IPS-18c (cell line): Measurements from ENCODE around the gene RCBTB2.

Experiments
- H3K4me3 ChIP-seq: 2 replicates; pipeline ENCODE4 v1.7.0; 2013; ENCODE audit warnings: low read depth, mild to moderate bottlenecking, low read length, moderate library complexity; ENCODE audit not compliant: insufficient read depth
- H3K9me3 ChIP-seq: one replicate; pipeline ENCODE4 v1.6.1; 2013; ENCODE audit warnings: mild to moderate bottlenecking, low read length, moderate library complexity; ENCODE audit not compliant: control insufficient read depth, insufficient read depth

RCBTB2 gene

DNA sequence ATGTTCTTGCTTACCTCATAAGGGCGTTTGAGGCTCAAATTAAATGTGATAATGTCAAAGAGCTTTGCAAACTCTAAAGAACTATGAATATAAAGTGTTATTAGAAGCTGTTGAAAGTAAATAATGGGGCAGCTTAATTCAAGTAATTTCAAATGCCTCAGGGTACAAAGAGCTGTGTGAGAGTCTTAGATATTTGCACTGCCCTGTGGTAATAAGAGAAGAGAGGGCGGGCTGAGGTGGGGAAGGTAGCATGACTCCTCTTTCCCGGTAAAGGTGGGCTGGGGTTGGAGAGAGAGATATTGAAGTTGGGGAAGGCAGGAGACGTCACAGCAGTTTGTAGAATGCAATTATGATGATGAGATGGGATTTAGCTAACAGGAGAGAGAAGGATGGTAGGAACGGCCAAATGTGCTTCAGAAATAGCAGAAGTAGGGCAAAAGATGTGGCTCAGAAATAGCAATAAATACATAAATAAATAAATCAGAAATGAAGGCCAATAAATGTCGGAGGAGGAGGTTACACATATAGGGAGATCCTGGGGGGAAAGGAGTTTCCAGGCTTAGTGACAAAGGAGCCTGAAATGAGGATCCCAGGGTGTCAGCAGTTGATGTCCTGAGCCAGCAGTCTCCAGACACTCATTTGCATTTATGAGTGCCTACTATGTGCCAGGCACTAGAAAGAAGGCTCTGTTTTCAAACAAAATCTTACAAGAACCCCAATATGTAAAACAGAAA, 35.7 kb upstream of the RCBTB2 start:
- no peak overlapping the region for H3K4me3 ChIP-seq

DNA sequence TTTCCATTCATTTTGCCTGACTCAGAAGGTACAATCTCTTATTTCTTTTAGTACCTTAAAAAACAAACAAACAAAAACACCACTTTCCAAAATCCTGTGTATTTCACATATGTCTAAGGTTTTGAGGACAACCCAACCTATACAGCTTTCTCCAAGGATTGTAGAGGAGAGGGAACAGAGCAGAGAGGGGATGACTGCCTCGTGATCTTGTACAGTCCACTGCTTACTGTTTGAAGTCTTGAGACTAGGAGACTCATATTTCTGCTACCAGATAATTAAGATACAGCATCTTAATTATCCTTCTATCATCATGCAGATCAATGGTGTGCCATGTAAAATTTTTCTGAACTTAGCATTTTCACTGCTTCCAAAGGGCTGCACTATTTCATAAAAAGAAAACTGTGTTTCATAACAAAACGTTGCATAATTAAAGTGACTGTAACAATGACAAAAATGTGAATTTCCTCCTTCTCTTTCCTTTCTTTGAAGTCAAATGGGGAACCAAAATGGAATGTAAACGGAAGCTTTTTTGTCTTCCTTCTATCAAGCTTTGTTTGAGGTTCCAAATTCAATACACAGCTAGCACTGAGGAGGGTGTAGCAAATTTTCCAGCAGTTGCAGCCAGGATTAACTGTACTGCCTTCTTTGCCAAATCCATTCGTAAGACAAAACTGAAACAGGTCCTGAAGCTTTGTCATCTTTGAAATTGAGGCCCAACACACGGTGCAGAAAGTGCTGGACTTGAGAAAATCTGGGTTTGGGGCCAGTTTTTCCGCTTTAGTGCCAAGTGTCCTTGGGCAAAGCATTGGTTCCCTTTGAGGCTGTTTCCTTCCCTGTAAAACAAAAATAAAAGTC, 34.9 kb upstream of the RCBTB2 start:
- H3K9me3 ChIP-seq = no peaks in the 10 kb centered on the region
- H3K4me3 ChIP-seq = no peak overlapping the region

More for the DNA sequence above, 35.7 kb upstream of the RCBTB2 start:
- H3K9me3 ChIP-seq = no peaks in the 10 kb centered on the region

DNA sequence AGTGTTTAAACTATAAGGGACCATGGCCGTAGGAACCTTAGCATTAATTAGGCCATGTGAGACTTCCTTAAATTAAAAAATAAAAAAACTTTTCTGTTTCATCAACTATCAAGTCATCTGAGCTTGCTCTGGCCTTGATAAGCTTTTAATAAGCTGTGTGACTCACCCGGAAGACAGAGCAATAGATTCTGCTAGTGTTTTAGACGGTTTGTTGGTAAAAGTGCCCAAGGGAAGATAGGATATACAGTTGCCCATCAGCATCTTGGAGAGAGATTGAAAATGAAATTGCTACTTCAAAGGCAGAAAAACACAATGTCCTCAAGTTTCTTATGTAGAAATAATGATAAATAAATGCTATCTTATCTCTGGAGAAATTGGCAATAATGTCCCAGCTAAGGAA, 31.2 kb upstream of the RCBTB2 start:
- Histone ChIP-seq H3K4me3 (no peak overlapping the region), H3K9me3 (no peaks in the 10 kb centered on the region)

DNA sequence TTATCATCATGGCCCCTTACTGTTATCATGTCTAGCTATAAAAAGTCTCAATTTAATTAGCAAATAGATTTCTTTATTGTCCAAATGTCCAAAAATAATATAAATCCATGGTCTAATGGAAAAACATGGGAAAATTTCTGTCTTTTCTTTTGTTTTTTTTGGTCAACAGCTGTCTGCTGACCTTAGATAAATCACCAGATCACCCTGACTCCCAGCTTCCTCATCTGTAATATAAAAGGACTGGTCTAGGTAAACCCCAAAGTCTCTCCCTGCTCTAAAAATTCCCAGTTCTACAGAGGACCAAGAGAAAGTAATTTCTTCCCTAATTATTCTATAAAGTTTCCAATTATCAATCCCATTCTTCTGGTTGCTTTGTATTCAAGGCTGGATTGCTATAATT, 30.7 kb upstream of the RCBTB2 start:
- Histone ChIP-seq H3K4me3 (no peak overlapping the region), H3K9me3 (no peaks in the 10 kb centered on the region)

DNA sequence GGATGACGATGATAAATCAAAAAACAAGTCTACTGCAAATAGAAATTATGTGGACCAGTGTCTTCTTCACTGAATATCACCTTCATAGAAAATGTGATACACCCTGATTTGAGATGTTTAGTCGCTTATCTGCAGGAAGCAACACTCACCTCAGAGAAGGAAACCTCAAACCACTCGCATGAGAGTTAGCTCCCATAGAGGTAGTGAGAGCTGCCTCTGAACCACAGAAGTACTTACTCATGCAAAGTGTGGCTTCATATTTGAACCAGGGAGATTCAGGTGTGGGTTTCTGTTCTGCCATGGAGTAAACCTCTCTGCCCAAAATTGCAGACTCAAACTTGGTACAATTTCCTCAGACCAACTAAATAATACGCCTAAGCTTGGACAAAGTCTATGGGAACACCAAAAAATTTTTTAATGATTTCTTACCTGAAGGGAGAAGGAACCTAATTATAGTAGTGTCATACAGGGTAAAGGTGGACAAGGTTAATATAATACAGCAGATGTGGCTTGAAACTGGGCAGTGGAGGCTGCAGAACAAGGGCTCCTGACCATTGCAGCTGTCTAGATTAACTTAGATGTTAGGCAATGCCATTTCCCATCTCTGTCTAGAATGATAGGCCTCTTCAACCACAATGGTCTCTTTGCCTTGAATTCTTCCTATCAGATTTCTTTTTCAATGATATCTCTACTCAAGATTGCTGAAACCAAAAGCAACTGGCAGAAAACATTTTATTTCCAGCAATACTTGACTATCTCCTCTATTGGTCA, 29.6 kb upstream of the RCBTB2 start:
- Histone ChIP-seq H3K4me3 (no peak overlapping the region), H3K9me3 (no peaks in the 10 kb centered on the region)

DNA sequence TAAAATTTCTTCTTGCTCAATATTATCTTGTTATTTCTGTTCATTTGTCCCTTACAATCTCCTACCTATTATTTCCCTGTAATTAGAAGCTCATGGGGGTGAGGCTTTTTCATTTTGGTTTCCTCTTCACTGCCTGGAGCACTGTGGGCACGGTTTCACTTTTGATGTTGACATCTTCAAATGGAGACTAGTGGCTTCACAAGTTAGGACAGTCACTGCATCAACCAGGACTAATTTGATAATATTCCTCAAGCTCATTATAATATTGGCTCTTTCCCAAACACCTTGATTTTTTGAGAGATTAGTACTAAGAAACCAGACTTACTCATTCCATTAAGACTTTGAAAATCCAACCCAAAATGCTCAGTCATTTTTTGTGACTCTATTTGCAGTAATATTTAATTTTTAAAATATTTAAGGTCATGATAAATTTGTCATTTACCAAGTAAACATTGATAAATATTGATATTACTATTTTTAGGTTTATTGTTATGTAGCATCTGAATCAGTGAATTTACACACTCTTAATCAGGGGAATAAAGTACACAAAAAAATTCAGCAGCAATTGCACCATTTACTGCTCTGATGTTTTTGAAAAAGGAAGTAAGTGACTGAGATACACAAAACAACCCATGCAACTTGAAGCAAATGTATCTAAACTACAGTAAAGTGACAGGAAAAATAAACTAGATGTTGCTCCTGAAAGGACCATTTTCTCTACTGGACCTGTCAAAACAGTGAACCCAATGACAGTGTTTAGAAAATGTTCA, 28.8 kb upstream of the RCBTB2 start:
- Histone ChIP-seq H3K9me3 (no peaks in the 10 kb centered on the region), H3K4me3 (no peak overlapping the region)

DNA sequence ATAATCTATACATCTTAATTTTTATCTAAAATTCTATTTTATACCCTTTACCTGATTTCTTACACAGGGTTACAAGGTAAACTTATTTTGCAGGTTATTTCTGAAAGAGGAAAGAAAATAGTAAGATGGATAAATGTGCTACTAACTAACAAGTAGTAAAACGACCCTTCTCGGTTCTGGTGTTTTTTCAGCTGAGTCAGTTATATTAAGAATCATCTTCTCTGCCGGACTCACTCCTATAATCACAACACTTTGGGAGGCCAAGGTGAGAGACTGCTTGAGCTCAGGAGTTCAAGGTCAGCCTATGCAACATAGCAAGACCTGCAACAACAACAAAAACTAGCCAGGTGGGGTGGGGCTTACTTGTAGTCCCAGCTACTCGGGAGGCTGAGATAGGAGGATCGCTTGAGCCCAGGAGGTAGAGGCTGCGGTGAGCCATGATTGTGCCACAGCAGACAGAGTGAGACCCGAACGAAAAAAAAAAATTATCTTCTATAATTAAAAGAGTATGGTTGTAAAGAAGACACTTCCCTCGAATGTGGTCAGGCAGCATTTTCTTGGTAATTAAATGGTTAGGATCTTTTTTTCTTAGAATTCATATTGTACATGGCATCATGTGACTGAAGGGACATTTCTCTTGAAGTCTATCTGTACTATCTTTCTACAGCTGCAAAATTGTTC, 27.9 kb upstream of the RCBTB2 start:
- H3K9me3 ChIP-seq = no peaks in the 10 kb centered on the region
- no peak overlapping the region for H3K4me3 ChIP-seq

DNA sequence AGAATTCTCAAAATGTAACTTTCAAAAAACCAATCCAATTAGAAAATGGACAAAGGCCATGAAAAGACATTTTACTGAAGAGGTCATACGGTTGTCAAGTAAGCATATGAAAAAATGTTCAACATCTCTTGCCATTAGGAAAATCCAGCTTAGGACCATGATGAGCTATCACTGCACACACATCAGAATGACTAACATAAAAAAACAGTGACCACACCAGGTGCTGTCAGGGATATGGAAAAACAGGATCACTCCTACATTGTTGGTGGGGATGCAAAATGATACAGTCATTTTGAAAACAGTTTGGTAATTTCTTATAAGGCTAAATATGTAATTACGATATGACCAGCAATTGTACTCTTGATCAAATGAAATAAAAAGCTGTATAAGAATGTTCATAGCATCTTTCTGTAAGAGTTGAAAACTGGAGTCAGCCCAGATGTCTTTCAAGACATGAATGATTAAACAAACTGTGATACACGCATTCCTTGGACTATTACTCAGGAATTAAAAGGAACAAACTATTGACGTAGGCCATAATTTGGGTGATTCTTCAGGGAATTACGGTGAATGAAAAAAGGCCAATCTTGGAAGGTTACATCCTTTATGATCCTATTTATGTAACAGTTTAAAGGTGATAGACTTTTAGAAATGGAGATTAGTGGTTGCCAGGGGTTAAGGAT, 26.9 kb upstream of the RCBTB2 start:
- Histone ChIP-seq H3K9me3 (no peaks in the 10 kb centered on the region), H3K4me3 (no peak overlapping the region)

DNA sequence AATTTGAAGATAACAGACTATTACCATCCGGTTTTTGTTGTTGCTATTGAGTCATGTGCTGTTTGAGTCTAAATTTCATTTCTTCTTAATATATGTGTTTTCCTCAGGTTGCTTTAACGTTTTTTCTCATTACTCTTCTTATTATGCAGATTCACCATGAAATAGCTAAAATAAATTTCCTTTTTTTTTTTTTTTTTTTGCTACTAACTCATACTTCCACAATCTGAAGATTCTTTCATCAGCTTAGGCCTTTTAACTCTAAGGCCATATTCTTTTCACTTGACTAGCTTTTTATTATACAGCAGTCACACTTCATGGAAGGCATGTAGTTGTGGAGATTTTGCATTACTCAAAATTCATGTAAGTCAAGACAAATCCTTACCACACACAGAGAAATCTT, 23.9 kb upstream of the RCBTB2 start:
- no peak overlapping the region for H3K4me3 ChIP-seq
- H3K9me3 ChIP-seq = peaks cover 6% of the 10 kb centered on the region

DNA sequence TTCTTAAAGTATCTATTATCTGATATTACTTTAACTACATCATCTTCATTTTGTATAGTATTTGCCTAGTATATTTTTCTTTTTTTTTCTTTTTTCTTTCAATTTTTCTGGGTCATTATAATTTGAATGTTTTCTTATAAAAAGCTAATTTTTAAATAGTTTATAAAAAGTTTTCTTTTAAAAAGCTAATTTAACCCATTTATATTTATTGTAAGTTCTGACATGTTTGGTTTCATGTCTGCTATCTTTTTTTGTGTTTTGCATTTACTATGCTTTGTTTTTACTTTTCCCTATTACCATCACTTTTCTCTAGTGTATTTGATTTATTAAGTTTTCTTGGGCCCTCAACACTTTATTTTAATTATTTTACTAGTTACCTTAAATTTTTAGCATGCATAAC, 22.6 kb upstream of the RCBTB2 start:
- Histone ChIP-seq H3K4me3 (no peak overlapping the region), H3K9me3 (peaks cover 13% of the 10 kb centered on the region)

DNA sequence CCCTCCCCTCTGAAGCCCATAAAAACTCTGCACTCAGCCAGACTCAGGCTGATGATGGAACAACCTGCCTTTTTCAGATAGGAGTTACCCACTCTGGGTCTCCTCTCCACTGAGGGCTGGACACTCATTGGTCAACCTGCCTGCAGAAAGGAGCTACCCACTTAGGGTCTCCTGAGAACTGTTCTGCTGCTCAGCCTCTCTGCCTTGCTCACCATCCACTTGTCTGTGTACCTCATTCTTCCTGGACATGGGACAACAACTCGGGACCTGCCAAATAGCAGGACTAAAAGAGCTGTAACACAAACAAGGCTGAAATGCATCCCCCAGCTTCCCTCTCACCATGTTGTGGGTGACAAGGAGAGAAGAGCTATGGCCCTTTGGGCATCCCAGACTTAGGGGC, 18.4 kb upstream of the RCBTB2 start:
- H3K4me3 ChIP-seq = no peak overlapping the region
- peaks cover 13% of the 10 kb centered on the region for H3K9me3 ChIP-seq

DNA sequence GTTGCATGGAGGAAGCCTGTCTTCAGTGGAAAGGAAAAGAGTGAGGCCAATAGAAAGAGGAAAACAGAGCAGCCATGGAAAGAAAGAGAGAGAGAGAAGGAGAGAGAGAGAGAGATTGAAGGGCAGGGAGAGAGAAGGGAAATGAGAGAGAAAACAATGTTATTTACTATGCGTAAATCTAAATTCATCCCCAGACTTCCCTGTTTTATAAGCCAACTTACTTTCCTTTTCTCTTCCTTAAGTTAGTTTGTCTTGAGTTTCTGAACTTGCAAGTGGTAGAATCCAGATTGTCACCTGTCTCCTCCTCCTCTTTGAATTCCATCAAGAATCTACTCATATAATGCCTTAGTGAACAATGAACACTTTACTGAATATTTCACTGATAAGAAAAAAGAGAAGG, 16.8 kb upstream of the RCBTB2 start:
- H3K4me3 ChIP-seq = no peak overlapping the region
- peaks cover 13% of the 10 kb centered on the region for H3K9me3 ChIP-seq

DNA sequence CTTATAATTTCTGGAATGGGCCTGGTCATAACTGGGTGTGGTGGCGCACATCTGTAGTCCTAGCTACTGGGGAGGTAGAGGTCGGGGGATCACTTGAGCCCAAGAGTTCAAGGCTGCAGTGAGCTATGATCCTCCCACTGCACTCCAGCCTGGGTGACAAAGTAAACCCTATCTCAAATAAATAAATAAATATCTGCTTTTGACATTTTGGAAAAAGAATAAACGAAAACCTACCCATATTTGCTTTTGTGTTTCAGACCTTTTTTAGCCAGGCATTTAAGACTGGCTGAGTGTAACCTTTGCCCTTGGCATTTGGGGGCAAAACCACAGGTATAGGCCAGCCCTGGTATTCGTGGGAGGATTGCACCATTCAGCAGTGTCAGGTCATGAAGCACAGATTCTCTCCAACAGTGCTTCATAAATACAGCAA, 14.8 kb upstream of the RCBTB2 start:
- Histone ChIP-seq H3K4me3 (no peak overlapping the region), H3K9me3 (peaks cover 13% of the 10 kb centered on the region)

DNA sequence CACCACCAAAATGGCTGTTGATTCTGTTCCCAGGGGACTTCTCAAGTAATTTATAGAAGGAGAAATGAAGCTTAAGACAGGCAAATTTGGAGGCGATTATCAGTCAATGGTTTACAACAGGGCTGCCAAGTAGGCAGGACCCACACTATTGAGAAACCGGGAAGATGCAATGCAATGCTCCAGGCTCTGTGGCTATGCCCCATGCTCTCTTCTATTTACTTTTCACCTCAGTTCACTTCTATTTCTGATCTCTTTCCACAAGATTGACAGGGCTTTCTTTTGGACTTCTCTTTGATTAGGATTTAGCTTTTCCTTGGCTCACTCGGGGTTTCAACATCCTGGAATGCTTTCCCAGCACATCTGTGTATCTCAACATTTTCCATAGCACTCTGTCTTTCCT, 12.7 kb upstream of the RCBTB2 start:
- Histone ChIP-seq H3K4me3 (no peak overlapping the region), H3K9me3 (no peaks in the 10 kb centered on the region)

DNA sequence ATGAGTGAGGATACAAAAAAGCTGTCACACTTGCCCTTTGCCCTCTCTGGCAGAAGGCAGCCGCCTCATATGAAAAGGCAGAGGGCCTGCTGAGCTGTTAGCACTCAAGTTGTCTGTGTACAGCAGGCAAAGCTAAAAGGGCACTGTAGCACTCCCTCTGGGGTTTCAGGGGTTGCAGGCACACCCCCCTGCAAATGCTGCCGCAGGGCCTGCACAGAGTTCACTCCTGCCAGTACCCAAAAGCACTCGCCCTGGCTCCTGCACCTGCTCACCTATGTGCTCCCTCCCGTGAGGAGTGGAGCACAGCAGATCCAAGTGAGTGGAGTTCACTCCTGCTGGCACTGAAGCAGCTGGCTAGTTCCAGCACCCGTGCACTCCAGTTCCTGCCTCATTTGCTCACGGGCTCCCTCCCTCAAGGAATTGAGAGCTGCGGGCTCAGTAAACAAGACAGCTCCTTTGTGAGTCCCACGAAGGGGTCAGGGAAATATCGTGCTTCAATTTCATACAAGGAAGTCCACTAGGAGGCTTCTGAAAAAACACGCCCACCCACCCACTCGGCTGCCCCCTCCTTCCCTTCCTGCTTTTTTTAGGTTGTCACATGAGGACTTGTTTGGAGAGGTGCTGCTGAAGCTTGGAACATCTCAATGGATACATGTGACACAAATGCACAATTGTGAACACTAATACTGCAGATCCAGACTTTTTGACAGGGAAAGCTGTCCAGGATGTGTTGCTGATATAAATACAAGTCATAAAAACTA, 9.9 kb upstream of the RCBTB2 start:
- H3K4me3 ChIP-seq = no peak overlapping the region
- no peaks in the 10 kb centered on the region for H3K9me3 ChIP-seq
